Measurements from ENCODE around the gene GRAMD1B. TPM values are rescaled to one million over a fixed set of nuclear protein-coding genes. Genes with fewer than 3 reads are reported as not detected.
"Not testable (repeated sequence)": the region's sequence is repeated elsewhere in the genome, so short reads cannot be mapped to it uniquely, and the experiment has no call there.

Gene GRAMD1B
- total and polyA plus RNA-seq, 2 donors (not counting 1 experiment from before 2014, with no cell fraction given), result 0.83 to 1.5 TPM

GRCh38 chr11:123461164-123461563 lies 31.1 kb downstream of the GRAMD1B start:
- H4K20me1 ChIP-seq (ENCODE audit: control insufficient read depth, extremely low read depth, insufficient read depth, low read length), result no peaks in the 10 kb centered on the region
- no peak overlapping the region for H3K9ac ChIP-seq (ENCODE audit: insufficient read depth, low read length)
- H2AFZ ChIP-seq (ENCODE audit: low read length), result no peak overlapping the region
- H3K4me1 ChIP-seq (ENCODE audit: control insufficient read depth, extremely low read depth, insufficient read depth, low read length), result no peaks in the 10 kb centered on the region
- TF ChIP-seq CTCF (conservative IDR thresholded peaks at IDR 0.05 in 1 of 2, IDR thresholded peaks at IDR 0.05 in 1 of 2; ENCODE audit: low read depth in 1 of 2, low read length in 2 of 2), result no peak
- H3K36me3 ChIP-seq (ENCODE audit: control insufficient read depth, insufficient read depth, low read length), result no peaks in the 10 kb centered on the region
- H3K9me3 ChIP-seq (ENCODE audit: control insufficient read depth, insufficient read depth, low read depth, low read length), result no peaks in the 10 kb centered on the region
- H3K79me2 ChIP-seq (ENCODE audit: control insufficient read depth, insufficient read depth, low read length), result no peaks in the 10 kb centered on the region
- no peak for DNase-seq (ENCODE audit: low read depth in 2 of 2)
- no peak overlapping the region for H3K4me2 ChIP-seq (ENCODE audit: extremely low read depth, insufficient read depth, low read length)
- no peaks in the 10 kb centered on the region for H3K27me3 ChIP-seq (ENCODE audit: control insufficient read depth, insufficient read depth, low read length)
- no peak overlapping the region for H3K27ac ChIP-seq (ENCODE audit: insufficient read depth, low read length)
- no peak overlapping the region for H3K4me3 ChIP-seq (replicated peaks in 1 of 4; ENCODE audit: control extremely low read depth in 1 of 4, insufficient read depth in 1 of 4, low read depth in 3 of 4, low read length in 4 of 4)

DNA sequence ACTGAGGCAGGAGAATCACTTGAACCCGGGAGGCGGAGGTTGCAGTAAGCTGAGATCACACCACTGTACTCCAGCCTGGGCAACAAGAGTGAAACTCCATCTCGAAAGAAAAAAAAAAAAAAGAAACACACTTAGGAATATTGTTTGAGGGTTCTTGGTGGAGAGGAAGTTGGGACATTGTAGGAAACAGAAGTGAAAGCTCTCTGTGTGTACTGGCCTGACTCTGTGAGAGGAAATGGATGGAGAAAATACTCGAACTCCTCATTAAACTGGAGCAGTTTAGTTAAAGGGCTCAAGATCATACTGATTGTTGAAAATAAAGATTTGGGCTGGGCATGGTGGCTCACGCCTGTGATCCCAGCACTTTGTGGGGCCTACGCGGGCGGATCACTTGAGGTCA lies 35.6 kb downstream of the GRAMD1B start:
- not testable (repeated sequence) for H3K27ac ChIP-seq (ENCODE audit: insufficient read depth, low read length); H4K20me1 ChIP-seq (ENCODE audit: control insufficient read depth, extremely low read depth, insufficient read depth, low read length); H3K4me3 ChIP-seq (replicated peaks in 1 of 4; ENCODE audit: control extremely low read depth in 1 of 4, insufficient read depth in 1 of 4, low read depth in 3 of 4, low read length in 4 of 4); H3K9me3 ChIP-seq (ENCODE audit: control insufficient read depth, insufficient read depth, low read depth, low read length); H3K36me3 ChIP-seq (ENCODE audit: control insufficient read depth, insufficient read depth, low read length); DNase-seq (ENCODE audit: low read depth in 2 of 2); H3K79me2 ChIP-seq (ENCODE audit: control insufficient read depth, insufficient read depth, low read length); H3K27me3 ChIP-seq (ENCODE audit: control insufficient read depth, insufficient read depth, low read length); H3K4me1 ChIP-seq (ENCODE audit: control insufficient read depth, extremely low read depth, insufficient read depth, low read length); H3K4me2 ChIP-seq (ENCODE audit: extremely low read depth, insufficient read depth, low read length); H3K9ac ChIP-seq (ENCODE audit: insufficient read depth, low read length); H2AFZ ChIP-seq (ENCODE audit: low read length)

- not testable (repeated sequence) for H3K27me3 ChIP-seq (ENCODE audit: control insufficient read depth, insufficient read depth, low read length); H2AFZ ChIP-seq (ENCODE audit: low read length); H3K4me1 ChIP-seq (ENCODE audit: control insufficient read depth, extremely low read depth, insufficient read depth, low read length); H3K4me2 ChIP-seq (ENCODE audit: extremely low read depth, insufficient read depth, low read length); H3K9me3 ChIP-seq (ENCODE audit: control insufficient read depth, insufficient read depth, low read depth, low read length); H3K9ac ChIP-seq (ENCODE audit: insufficient read depth, low read length); DNase-seq (ENCODE audit: low read depth in 2 of 2); H3K27ac ChIP-seq (ENCODE audit: insufficient read depth, low read length); H3K79me2 ChIP-seq (ENCODE audit: control insufficient read depth, insufficient read depth, low read length); H4K20me1 ChIP-seq (ENCODE audit: control insufficient read depth, extremely low read depth, insufficient read depth, low read length); H3K4me3 ChIP-seq (replicated peaks in 1 of 4; ENCODE audit: control extremely low read depth in 1 of 4, insufficient read depth in 1 of 4, low read depth in 3 of 4, low read length in 4 of 4); H3K36me3 ChIP-seq (ENCODE audit: control insufficient read depth, insufficient read depth, low read length)
These were observed 36.1 kb downstream of the GRAMD1B start for GRCh38 chr11:123466172-123466571.

DNA sequence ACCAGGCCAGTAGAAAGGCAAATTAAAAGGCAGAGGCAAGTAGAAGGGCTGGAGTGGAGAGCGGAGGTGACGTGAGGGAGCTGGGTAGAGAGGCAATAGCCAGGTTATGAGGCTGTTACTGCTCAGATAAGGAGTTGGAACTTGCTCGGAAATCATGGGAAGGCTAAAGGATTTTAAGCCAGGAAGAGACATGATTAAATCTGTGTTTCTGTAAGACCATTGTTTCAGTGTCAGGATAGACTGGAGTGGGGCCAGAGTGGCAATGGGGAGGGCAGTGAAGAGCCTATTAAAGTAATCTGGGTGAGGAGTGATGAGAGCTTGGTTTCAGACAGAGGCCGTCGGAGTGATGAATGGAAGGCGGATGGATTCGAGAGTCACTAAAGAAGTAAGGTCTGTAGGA lies 39.0 kb downstream of the GRAMD1B start:
- no peak for TF ChIP-seq CTCF (conservative IDR thresholded peaks at IDR 0.05 in 1 of 2, IDR thresholded peaks at IDR 0.05 in 1 of 2; ENCODE audit: low read depth in 1 of 2, low read length in 2 of 2)
- no peak for TF ChIP-seq EZH2 (IDR thresholded peaks at IDR 0.05; ENCODE audit: low read length, missing control alignments)
- Histone ChIP-seq H3K27me3 (ENCODE audit: control insufficient read depth, insufficient read depth, low read length) (no peaks in the 10 kb centered on the region), H3K9me3 (ENCODE audit: control insufficient read depth, insufficient read depth, low read depth, low read length) (no peaks in the 10 kb centered on the region), H3K4me3 (replicated peaks in 1 of 4; ENCODE audit: control extremely low read depth in 1 of 4, insufficient read depth in 1 of 4, low read depth in 3 of 4, low read length in 4 of 4) (no peak overlapping the region), H2AFZ (ENCODE audit: low read length) (no peak overlapping the region), H4K20me1 (ENCODE audit: control insufficient read depth, extremely low read depth, insufficient read depth, low read length) (no peaks in the 10 kb centered on the region), H3K4me1 (ENCODE audit: control insufficient read depth, extremely low read depth, insufficient read depth, low read length) (no peaks in the 10 kb centered on the region), H3K36me3 (ENCODE audit: control insufficient read depth, insufficient read depth, low read length) (no peaks in the 10 kb centered on the region), H3K27ac (ENCODE audit: insufficient read depth, low read length) (no peak overlapping the region), H3K9ac (ENCODE audit: insufficient read depth, low read length) (no peak overlapping the region), H3K4me2 (ENCODE audit: extremely low read depth, insufficient read depth, low read length) (no peak overlapping the region), H3K79me2 (ENCODE audit: control insufficient read depth, insufficient read depth, low read length) (no peaks in the 10 kb centered on the region)
- DNase-seq (ENCODE audit: low read depth in 2 of 2), result no peak

All from fibroblast of lung (primary cell).